OCI-LY1 (cell line): Measurements from ENCODE around the gene UNG.

Experiments
- H2AFZ ChIP-seq: fragments of 200-600 bp; sonication (generic), shearing (Covaris generic); 2 replicates; pipeline ENCODE4 v1.6.0; 2014; ENCODE audit warnings: antibody characterized with exemption, mild to moderate bottlenecking, low read length
- H3F3A ChIP-seq: fragments of 200-600 bp; sonication (generic), shearing (Covaris generic); 2 replicates; pipeline ENCODE4 v1.6.0; 2014; ENCODE audit warnings: mild to moderate bottlenecking, antibody characterized with exemption, low read length, moderate library complexity; ENCODE audit not compliant: insufficient read depth
- H3K27ac ChIP-seq: fragments of 200-600 bp; sonication (generic); 2 replicates; pipeline ENCODE4 v1.5.1; 2014; ENCODE audit warnings: low read length, mixed run types, mild to moderate bottlenecking, low read depth; ENCODE audit not compliant: poor library complexity, severe bottlenecking
- H3K27me3 ChIP-seq: fragments of 200-600 bp; sonication (generic); 2 replicates; pipeline ENCODE4 v1.6.0; 2014; ENCODE audit warnings: antibody characterized with exemption, mild to moderate bottlenecking, low read length, moderate library complexity; ENCODE audit not compliant: insufficient read depth
- H3K36me3 ChIP-seq: fragments of 200-600 bp; sonication (generic); 2 replicates; pipeline ENCODE4 v1.6.1; 2014; ENCODE audit warnings: mild to moderate bottlenecking, antibody characterized with exemption, low read length, moderate library complexity, mixed read lengths; ENCODE audit not compliant: insufficient read depth
- H3K4me1 ChIP-seq: fragments of 200-600 bp; sonication (generic); 2 replicates; pipeline ENCODE4 v1.5.1; 2014; ENCODE audit warnings: mild to moderate bottlenecking, low read length, moderate library complexity; ENCODE audit not compliant: insufficient read depth, severe bottlenecking
- H3K4me2 ChIP-seq: fragments of 200-600 bp; sonication (generic), shearing (Covaris generic); 2 replicates; pipeline ENCODE4 v1.6.1; 2014; ENCODE audit warnings: low read length
- H3K4me3 ChIP-seq: fragments of 200-600 bp; sonication (generic); 2 replicates; pipeline ENCODE4 v1.5.1; 2014; ENCODE audit warnings: low read length, low read depth, mild to moderate bottlenecking, mixed read lengths; ENCODE audit not compliant: poor library complexity, severe bottlenecking
- H3K79me2 ChIP-seq: fragments of 200-600 bp; shearing (Covaris generic); 2 replicates; pipeline ENCODE4 v1.6.1; 2016; ENCODE audit warnings: mixed run types, low read length, mixed read lengths; ENCODE audit not compliant: insufficient read depth
- H3K9ac ChIP-seq: fragments of 200-600 bp; sonication (generic), shearing (Covaris generic); 2 replicates; pipeline ENCODE4 v1.6.1; 2014; ENCODE audit warnings: mild to moderate bottlenecking, low read length, mixed read lengths
- H3K9me2 ChIP-seq: fragments of 200-600 bp; sonication (generic), shearing (Covaris generic); 2 replicates; pipeline ENCODE4 v1.6.1; 2014; ENCODE audit warnings: low read depth, mild to moderate bottlenecking, low read length, mixed read lengths
- H3K9me3 ChIP-seq: fragments of 200-600 bp; shearing (Covaris generic); 2 replicates; pipeline ENCODE4 v1.6.1; 2014; ENCODE audit warnings: low read length, mixed read lengths
- H4K20me1 ChIP-seq: fragments of 200-600 bp; sonication (generic), shearing (Covaris generic); 2 replicates; pipeline ENCODE4 v1.6.0; 2016; ENCODE audit warnings: mild to moderate bottlenecking, low read length; ENCODE audit not compliant: insufficient read depth
- EZH2 ChIP-seq: fragments of 200-600 bp; sonication (generic), shearing (Covaris generic); IDR thresholded peaks from 2 replicates; pipeline ENCODE4 v1.8.0; 2017; ENCODE audit warnings: borderline replicate concordance, mixed run types, mild to moderate bottlenecking, antibody characterized with exemption, low read length, moderate library complexity, mixed read lengths
- TF ChIP-seq, protein P1 (sequence below): fragments of 200-600 bp; sonication (generic), shearing (Covaris generic); IDR thresholded peaks from 2 replicates; pipeline ENCODE4 v1.5.1; 2017; ENCODE audit warnings: mild to moderate bottlenecking, antibody characterized with exemption, low read length, moderate library complexity, mixed read lengths

UNG gene

DNA sequence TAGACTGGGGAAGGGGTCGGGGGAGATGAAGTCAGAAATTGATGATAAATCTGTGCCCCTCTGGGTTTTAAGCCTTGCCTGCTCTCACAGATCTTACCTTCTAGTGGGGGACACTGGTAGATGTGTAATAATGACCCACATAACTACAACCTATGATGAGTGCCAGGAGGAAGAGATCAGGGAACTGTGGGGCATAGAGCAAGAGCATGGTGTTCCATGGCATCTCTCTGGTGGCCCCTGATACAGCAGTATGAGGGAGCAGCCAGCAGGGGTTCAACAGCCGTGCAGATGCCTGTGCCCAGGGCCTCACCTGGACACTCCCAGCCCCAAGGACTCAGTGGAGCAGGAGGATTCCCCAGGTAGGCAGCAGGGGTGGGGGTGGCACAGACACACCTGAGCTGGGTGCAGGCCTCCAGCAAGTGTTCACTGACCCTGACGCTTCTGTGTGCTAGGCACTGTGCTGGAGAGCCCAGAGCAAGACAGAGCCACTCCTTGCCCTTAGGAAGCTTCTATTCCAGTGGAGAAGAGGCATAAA, 24.0 kb downstream of the UNG start:
- H3K9ac ChIP-seq, result no peak overlapping the region
- no peaks in the 10 kb centered on the region for H3K27me3 ChIP-seq
- H3K9me3 ChIP-seq, result no peaks in the 10 kb centered on the region
- no peaks in the 10 kb centered on the region for H3K4me1 ChIP-seq
- no peaks in the 10 kb centered on the region for H4K20me1 ChIP-seq
- H3K4me2 ChIP-seq, result no peak overlapping the region
- no peaks in the 10 kb centered on the region for H3K9me2 ChIP-seq
- TF ChIP-seq, protein P1, sequence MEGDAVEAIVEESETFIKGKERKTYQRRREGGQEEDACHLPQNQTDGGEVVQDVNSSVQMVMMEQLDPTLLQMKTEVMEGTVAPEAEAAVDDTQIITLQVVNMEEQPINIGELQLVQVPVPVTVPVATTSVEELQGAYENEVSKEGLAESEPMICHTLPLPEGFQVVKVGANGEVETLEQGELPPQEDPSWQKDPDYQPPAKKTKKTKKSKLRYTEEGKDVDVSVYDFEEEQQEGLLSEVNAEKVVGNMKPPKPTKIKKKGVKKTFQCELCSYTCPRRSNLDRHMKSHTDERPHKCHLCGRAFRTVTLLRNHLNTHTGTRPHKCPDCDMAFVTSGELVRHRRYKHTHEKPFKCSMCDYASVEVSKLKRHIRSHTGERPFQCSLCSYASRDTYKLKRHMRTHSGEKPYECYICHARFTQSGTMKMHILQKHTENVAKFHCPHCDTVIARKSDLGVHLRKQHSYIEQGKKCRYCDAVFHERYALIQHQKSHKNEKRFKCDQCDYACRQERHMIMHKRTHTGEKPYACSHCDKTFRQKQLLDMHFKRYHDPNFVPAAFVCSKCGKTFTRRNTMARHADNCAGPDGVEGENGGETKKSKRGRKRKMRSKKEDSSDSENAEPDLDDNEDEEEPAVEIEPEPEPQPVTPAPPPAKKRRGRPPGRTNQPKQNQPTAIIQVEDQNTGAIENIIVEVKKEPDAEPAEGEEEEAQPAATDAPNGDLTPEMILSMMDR, result no peak
- no peak for TF ChIP-seq EZH2
- H3K4me3 ChIP-seq, result no peak overlapping the region
- no peaks in the 10 kb centered on the region for H3K36me3 ChIP-seq
- no peaks in the 10 kb centered on the region for H3K79me2 ChIP-seq
- no peaks in the 10 kb centered on the region for H3F3A ChIP-seq
- H3K27ac ChIP-seq, result no peak overlapping the region
- no peak overlapping the region for H2AFZ ChIP-seq

GRCh38 chr12:109124878-109125648, 27.7 kb downstream of the UNG start:
- H3K4me2 ChIP-seq, result no peak overlapping the region
- no peaks in the 10 kb centered on the region for H3K4me1 ChIP-seq
- no peak overlapping the region for H2AFZ ChIP-seq
- no peaks in the 10 kb centered on the region for H3K9me2 ChIP-seq
- H3F3A ChIP-seq, result no peaks in the 10 kb centered on the region
- H3K4me3 ChIP-seq, result no peak overlapping the region
- H3K9ac ChIP-seq, result no peak overlapping the region
- H3K79me2 ChIP-seq, result no peaks in the 10 kb centered on the region
- H4K20me1 ChIP-seq, result no peaks in the 10 kb centered on the region
- H3K36me3 ChIP-seq, result no peaks in the 10 kb centered on the region
- H3K27ac ChIP-seq, result no peak overlapping the region
- H3K27me3 ChIP-seq, result no peaks in the 10 kb centered on the region
- no peak for TF ChIP-seq EZH2
- TF ChIP-seq, protein P1, result no peak
- H3K9me3 ChIP-seq, result no peaks in the 10 kb centered on the region

GRCh38 chr12:109125791-109126190, 28.4 kb downstream of the UNG start:
- Histone ChIP-seq H3K4me3 (no peak overlapping the region), H4K20me1 (no peaks in the 10 kb centered on the region), H3F3A (no peaks in the 10 kb centered on the region), H3K79me2 (no peaks in the 10 kb centered on the region), H3K36me3 (no peaks in the 10 kb centered on the region), H2AFZ (no peak overlapping the region), H3K9ac (no peak overlapping the region), H3K27me3 (no peaks in the 10 kb centered on the region), H3K9me2 (no peaks in the 10 kb centered on the region), H3K4me2 (no peak overlapping the region), H3K9me3 (no peaks in the 10 kb centered on the region), H3K27ac (no peak overlapping the region), H3K4me1 (no peaks in the 10 kb centered on the region)
- TF ChIP-seq, protein P1, result no peak
